Keratinocyte (primary cell): Measurements from ENCODE around the gene MYL7. TPM values are rescaled to one million over a fixed set of nuclear protein-coding genes. Genes with fewer than 3 reads are reported as not detected.

Experiments used
- DNase-seq: peaks from one replicate; pipeline ENCODE4 v3.0.0-alpha.2; 2011; ENCODE audit warnings: low read depth, missing footprints, low spot score
- FAIRE-seq: peaks from 2 replicates; lab custom pipeline; 2011; peaks lifted over from hg19 to GRCh38; lab: Jason Lieb, UNC
- H2AFZ ChIP-seq: 2 replicates; pipeline ENCODE4 v1.6.0; 2012; ENCODE audit warnings: low read length, control low read depth, inconsistent platforms; ENCODE audit not compliant: control insufficient read depth
- H3K27ac ChIP-seq: 2 replicates; pipeline ENCODE4 v1.5.1; 2011; ENCODE audit warnings: low read length; ENCODE audit not compliant: control insufficient read depth, insufficient read depth
- H3K27me3 ChIP-seq: 3 replicates; pipeline ENCODE4 v1.6.0; 2011; ENCODE audit warnings: low read length; ENCODE audit not compliant: control insufficient read depth, insufficient read depth; ENCODE audit errors: extremely low read depth
- H3K36me3 ChIP-seq, 2 experiments: 2 replicates in 1 of 2; 3 replicates in 1 of 2; pipeline ENCODE4 v1.5.1; 2011; ENCODE audit warnings: low read length in 2 of 2, mild to moderate bottlenecking in 1 of 2; ENCODE audit not compliant: control insufficient read depth in 2 of 2, insufficient read depth in 2 of 2; ENCODE audit errors: extremely low read depth in 1 of 2
- H3K4me1 ChIP-seq: 3 replicates; pipeline ENCODE4 v1.5.1; 2011; ENCODE audit warnings: low read length; ENCODE audit not compliant: control insufficient read depth, insufficient read depth; ENCODE audit errors: extremely low read depth
- H3K4me2 ChIP-seq: 3 replicates; pipeline ENCODE4 v1.6.0; 2011; ENCODE audit warnings: low read depth, low read length; ENCODE audit not compliant: control insufficient read depth, insufficient read depth; ENCODE audit errors: extremely low read depth
- H3K4me3 ChIP-seq, 3 experiments: fragments of 200-600 bp in 1 of 3; sonication (generic) in 1 of 3; 2 replicates in 2 of 3; 3 replicates in 1 of 3; pipeline ENCODE4 v1.5.1; 2011 to 2016; ENCODE audit warnings: low read length in 3 of 3, mild to moderate bottlenecking in 3 of 3, control low read depth in 2 of 3, inconsistent platforms in 1 of 3, low read depth in 1 of 3, mixed read lengths in 1 of 3, mixed run types in 1 of 3, moderate library complexity in 1 of 3; ENCODE audit not compliant: control insufficient read depth in 2 of 3, insufficient read depth in 2 of 3; ENCODE audit errors: extremely low read depth in 1 of 3
- H3K79me2 ChIP-seq: 2 replicates; pipeline ENCODE4 v1.6.0; 2012; ENCODE audit warnings: low read length; ENCODE audit not compliant: control insufficient read depth, insufficient read depth
- H3K9ac ChIP-seq: 3 replicates; pipeline ENCODE4 v1.6.0; 2011; ENCODE audit warnings: low read length; ENCODE audit not compliant: control insufficient read depth, insufficient read depth; ENCODE audit errors: extremely low read depth
- H3K9me1 ChIP-seq: 3 replicates; pipeline ENCODE4 v1.6.0; 2011; ENCODE audit warnings: low read length; ENCODE audit not compliant: control insufficient read depth, insufficient read depth; ENCODE audit errors: extremely low read depth
- H3K9me3 ChIP-seq: 2 replicates; pipeline ENCODE4 v1.5.1; 2012; ENCODE audit warnings: low read depth, low read length; ENCODE audit not compliant: control insufficient read depth
- H4K20me1 ChIP-seq: 3 replicates; pipeline ENCODE4 v1.6.0; 2011; ENCODE audit warnings: low read length; ENCODE audit not compliant: control insufficient read depth, insufficient read depth; ENCODE audit errors: extremely low read depth
- EZH2 ChIP-seq: IDR thresholded peaks from one replicate; pipeline ENCODE4 v1.6.1; 2012; ENCODE audit warnings: inconsistent platforms, mild to moderate bottlenecking, low read length, moderate library complexity
- dilution Hi-C: fragments of 300-500 bp; cut with MboI; formaldehyde crosslinking; loops from one replicate; pipeline ENCODE4 v1.7.0; 2020; ENCODE audit warnings: low sequenced_read_pairs; ENCODE audit not compliant: extremely low pct_ligation_motif_present
- polyA plus RNA-seq, 5 experiments: library from polyadenylated mRNA; depleted of rRNA in 3 of 5; stranded (reverse) in 3 of 5; stranded (forward) in 1 of 5; unstranded in 1 of 5; fragments of >200 nt; gene quantifications; 1 replicate in 1 of 5; 2 replicates in 3 of 5; 3 replicates in 1 of 5; pipeline versions ENCODE4 v1.2.1 to v1.2.3, GENCODE V29; 2011 to 2012; ENCODE audit warnings: missing spikeins in 2 of 5, low read depth in 1 of 5, low replicate concordance in 1 of 5
- TF ChIP-seq, protein P1 (sequence below), 3 experiments: IDR thresholded peaks in 1 of 3; conservative IDR thresholded peaks in 1 of 3; optimal IDR thresholded peaks in 1 of 3; 2 replicates in 2 of 3; 3 replicates in 1 of 3; pipeline versions ENCODE3 to v1.5.1; 2011; ENCODE audit warnings: low read length in 3 of 3, mild to moderate bottlenecking in 3 of 3, moderate library complexity in 2 of 3, control low read depth in 1 of 3, inconsistent platforms in 1 of 3; ENCODE audit not compliant: insufficient read depth in 2 of 3; ENCODE audit errors: extremely low read depth in 1 of 3

Gene MYL7
- polyA plus RNA-seq, 1 donor (not counting 4 experiments of a cell fraction or from before 2014, with no cell fraction given) = 0.59 TPM

DNA sequence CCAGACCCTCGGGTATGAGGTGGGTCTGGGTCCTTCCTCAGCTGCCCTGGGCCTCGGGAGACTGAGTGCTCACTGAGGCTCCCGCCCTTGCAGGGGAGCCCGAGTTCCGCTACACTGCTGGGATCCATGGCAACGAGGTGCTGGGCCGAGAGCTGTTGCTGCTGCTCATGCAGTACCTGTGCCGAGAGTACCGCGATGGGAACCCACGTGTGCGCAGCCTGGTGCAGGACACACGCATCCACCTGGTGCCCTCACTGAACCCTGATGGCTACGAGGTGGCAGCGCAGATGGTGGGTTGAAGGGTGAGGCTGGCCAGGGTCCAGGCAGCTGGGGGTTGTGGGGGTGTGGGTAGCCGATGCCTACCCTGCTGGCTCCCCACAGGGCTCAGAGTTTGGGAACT, 29.4 kb downstream of the MYL7 start:
- no peak for FAIRE-seq
- Histone ChIP-seq H2AFZ (no peak overlapping the region), H3K4me1 (no peaks in the 10 kb centered on the region), H3K36me3 (peaks cover 4 to 17% of the 10 kb centered on the region in 2 experiments), H3K4me2 (no peak overlapping the region), H3K27me3 (no peaks in the 10 kb centered on the region), H3K9me1 (no peaks in the 10 kb centered on the region), H4K20me1 (no peaks in the 10 kb centered on the region), H3K79me2 (no peaks in the 10 kb centered on the region), H3K4me3 (no peak overlapping the region), H3K27ac (no peak overlapping the region), H3K9ac (no peak overlapping the region), H3K9me3 (no peaks in the 10 kb centered on the region)
- DNase-seq = no peak
- TF ChIP-seq, protein P1, sequence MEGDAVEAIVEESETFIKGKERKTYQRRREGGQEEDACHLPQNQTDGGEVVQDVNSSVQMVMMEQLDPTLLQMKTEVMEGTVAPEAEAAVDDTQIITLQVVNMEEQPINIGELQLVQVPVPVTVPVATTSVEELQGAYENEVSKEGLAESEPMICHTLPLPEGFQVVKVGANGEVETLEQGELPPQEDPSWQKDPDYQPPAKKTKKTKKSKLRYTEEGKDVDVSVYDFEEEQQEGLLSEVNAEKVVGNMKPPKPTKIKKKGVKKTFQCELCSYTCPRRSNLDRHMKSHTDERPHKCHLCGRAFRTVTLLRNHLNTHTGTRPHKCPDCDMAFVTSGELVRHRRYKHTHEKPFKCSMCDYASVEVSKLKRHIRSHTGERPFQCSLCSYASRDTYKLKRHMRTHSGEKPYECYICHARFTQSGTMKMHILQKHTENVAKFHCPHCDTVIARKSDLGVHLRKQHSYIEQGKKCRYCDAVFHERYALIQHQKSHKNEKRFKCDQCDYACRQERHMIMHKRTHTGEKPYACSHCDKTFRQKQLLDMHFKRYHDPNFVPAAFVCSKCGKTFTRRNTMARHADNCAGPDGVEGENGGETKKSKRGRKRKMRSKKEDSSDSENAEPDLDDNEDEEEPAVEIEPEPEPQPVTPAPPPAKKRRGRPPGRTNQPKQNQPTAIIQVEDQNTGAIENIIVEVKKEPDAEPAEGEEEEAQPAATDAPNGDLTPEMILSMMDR (optimal IDR thresholded peaks at IDR 0.05 in 1 of 3, IDR thresholded peaks at IDR 0.05 in 1 of 3, conservative IDR thresholded peaks at IDR 0.05 in 1 of 3; ENCODE audit: extremely low read depth in 1 of 3, insufficient read depth in 2 of 3, low read length in 3 of 3) = no peak
- no peak for TF ChIP-seq EZH2
- dilution Hi-C loops = no loop called here

DNA sequence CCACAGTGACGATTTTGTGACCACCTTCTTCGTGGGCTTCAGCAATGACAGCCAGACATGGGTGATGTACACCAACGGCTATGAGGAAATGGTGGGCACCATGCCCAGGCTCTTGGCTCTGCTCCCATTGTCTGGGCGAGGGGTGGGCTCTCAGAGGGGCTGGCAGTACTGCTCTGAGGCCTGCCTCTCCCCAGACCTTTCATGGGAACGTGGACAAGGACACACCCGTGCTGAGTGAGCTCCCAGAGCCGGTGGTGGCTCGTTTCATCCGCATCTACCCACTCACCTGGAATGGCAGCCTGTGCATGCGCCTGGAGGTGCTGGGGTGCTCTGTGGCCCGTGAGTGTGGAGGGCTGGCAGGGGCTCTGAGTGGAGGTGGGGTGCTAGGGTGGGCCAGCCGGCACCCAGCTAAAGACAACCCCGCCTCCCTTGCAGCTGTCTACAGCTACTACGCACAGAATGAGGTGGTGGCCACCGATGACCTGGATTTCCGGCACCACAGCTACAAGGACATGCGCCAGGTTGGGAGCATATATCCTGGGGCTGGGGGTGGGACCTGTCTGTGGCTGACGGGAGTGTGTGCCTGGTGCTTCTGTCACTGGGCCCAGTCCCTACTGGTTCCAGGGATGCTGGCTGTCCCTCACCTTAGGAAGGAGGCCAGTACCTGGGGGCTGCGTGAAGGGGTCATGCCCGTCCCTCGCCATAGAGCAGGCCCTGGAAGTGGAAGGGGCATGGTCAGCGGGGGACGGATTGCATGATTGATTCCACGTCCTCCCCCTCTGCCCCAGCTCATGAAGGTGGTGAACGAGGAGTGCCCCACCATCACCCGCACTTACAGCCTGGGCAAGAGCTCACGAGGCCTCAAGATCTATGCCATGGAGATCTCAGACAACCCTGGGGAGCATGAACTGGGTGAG, 30.2 kb downstream of the MYL7 start:
- H3K4me2 ChIP-seq = no peak overlapping the region
- H3K79me2 ChIP-seq = no peaks in the 10 kb centered on the region
- DNase-seq (no peak), FAIRE-seq (no peak)
- H3K27me3 ChIP-seq = no peaks in the 10 kb centered on the region
- TF ChIP-seq, protein P1 (optimal IDR thresholded peaks at IDR 0.05 in 1 of 3, IDR thresholded peaks at IDR 0.05 in 1 of 3, conservative IDR thresholded peaks at IDR 0.05 in 1 of 3; ENCODE audit: extremely low read depth in 1 of 3, insufficient read depth in 2 of 3, low read length in 3 of 3) = no peak
- TF ChIP-seq EZH2 = no peak
- no peak overlapping the region for H3K27ac ChIP-seq
- dilution Hi-C loops = no loop called here
- no peaks in the 10 kb centered on the region for H4K20me1 ChIP-seq
- H2AFZ ChIP-seq = no peak overlapping the region
- no peaks in the 10 kb centered on the region for H3K9me3 ChIP-seq
- no peaks in the 10 kb centered on the region for H3K4me1 ChIP-seq
- peaks cover 4 to 11% of the 10 kb centered on the region in 2 experiments for H3K36me3 ChIP-seq
- H3K9ac ChIP-seq = no peak overlapping the region
- H3K4me3 ChIP-seq = no peak overlapping the region
- H3K9me1 ChIP-seq = no peaks in the 10 kb centered on the region
